Neural cell (in vitro differentiated cells): Measurements from ENCODE around the gene CD226.

Experiments used
- CTCF ChIP-seq: fragments of 450-650 bp; IDR thresholded peaks from 2 replicates; pipeline ENCODE4 v1.5.1; 2014; ENCODE audit warnings: antibody characterized with exemption, mild to moderate bottlenecking, moderate library complexity; ENCODE audit not compliant: poor library complexity, severe bottlenecking
- REST ChIP-seq: IDR thresholded peaks from 2 replicates; pipeline ENCODE4 v1.6.1; 2012; ENCODE audit warnings: borderline replicate concordance

DNA sequence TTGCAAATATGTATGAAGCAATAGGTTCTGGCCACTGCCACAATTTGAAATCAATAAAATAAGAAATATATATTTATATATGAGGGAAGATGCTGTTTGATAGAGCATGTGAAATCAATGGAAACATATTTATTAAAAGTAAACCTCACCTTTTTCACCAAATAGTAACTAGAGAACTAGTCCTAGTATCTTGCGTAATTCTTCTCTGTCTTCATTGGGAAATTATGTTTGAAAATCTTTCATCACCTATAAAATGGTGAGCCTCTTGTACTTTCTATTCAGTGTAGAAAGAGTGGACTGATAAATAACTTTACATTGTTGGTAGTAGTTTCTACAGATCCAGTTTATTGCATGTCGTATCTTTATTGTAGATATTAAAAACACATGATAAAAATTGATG is 103.0 kb downstream of the CD226 start:
- no peak for TF ChIP-seq REST
- TF ChIP-seq CTCF: no peak
